ENCODE measurements around the gene EIF2AK3.

EIF2AK3 gene

GRCh38 chr2:88666576-88666975 lies 39.3 kb upstream of the EIF2AK3 start:
- DNase-seq (ENCODE audit: low read depth), result no peak
- no peak for TF ChIP-seq CTCF (IDR thresholded peaks at IDR 0.05; ENCODE audit: low read depth, low read length, missing control alignments)
- H3K4me3 ChIP-seq (ENCODE audit: low read depth, low read length), result no peak overlapping the region

- no peak for TF ChIP-seq CTCF (IDR thresholded peaks at IDR 0.05; ENCODE audit: low read depth, low read length, missing control alignments)
- H3K4me3 ChIP-seq (ENCODE audit: low read depth, low read length), result no peak overlapping the region
- DNase-seq (ENCODE audit: low read depth), result no peak
Observed at GRCh38 chr2:88660622-88661021, 33.4 kb upstream of the EIF2AK3 start.

- no peak for DNase-seq (ENCODE audit: low read depth)
- TF ChIP-seq CTCF (IDR thresholded peaks at IDR 0.05; ENCODE audit: low read depth, low read length, missing control alignments), result no peak
- H3K4me3 ChIP-seq (ENCODE audit: low read depth, low read length), result no peak overlapping the region
Observed at GRCh38 chr2:88659538-88659915, 32.3 kb upstream of the EIF2AK3 start.

GRCh38 chr2:88658881-88659537 lies 31.7 kb upstream of the EIF2AK3 start:
- TF ChIP-seq CTCF (IDR thresholded peaks at IDR 0.05; ENCODE audit: low read depth, low read length, missing control alignments), result no peak
- no peak for DNase-seq (ENCODE audit: low read depth)
- H3K4me3 ChIP-seq (ENCODE audit: low read depth, low read length), result no peak overlapping the region

- DNase-seq (ENCODE audit: low read depth), result no peak
- H3K4me3 ChIP-seq (ENCODE audit: low read depth, low read length), result no peak overlapping the region
- TF ChIP-seq CTCF (IDR thresholded peaks at IDR 0.05; ENCODE audit: low read depth, low read length, missing control alignments), result no peak
Observed at GRCh38 chr2:88658326-88658725, 31.1 kb upstream of the EIF2AK3 start.

- no peak for DNase-seq (ENCODE audit: low read depth)
- no peak overlapping the region for H3K4me3 ChIP-seq (ENCODE audit: low read depth, low read length)
- no peak for TF ChIP-seq CTCF (IDR thresholded peaks at IDR 0.05; ENCODE audit: low read depth, low read length, missing control alignments)
Observed at GRCh38 chr2:88657131-88657530, 29.9 kb upstream of the EIF2AK3 start.

- no peak for TF ChIP-seq CTCF (IDR thresholded peaks at IDR 0.05; ENCODE audit: low read depth, low read length, missing control alignments)
- no peak for DNase-seq (ENCODE audit: low read depth)
- H3K4me3 ChIP-seq (ENCODE audit: low read depth, low read length), result no peak overlapping the region
Observed at GRCh38 chr2:88656690-88657089, 29.4 kb upstream of the EIF2AK3 start.

Measured in GM12864 (cell line).